GM12875 (cell line): ENCODE measurements around the gene ARHGEF26.

Source experiments
- H3K4me3 ChIP-seq: one replicate; pipeline ENCODE4 v1.5.1; 2011; ENCODE audit warnings: low read depth, low read length, control low read depth
- CTCF ChIP-seq: IDR thresholded peaks from 2 replicates; pipeline ENCODE4 v1.5.1; 2011; ENCODE audit warnings: low read depth, mild to moderate bottlenecking, control low read depth, inconsistent platforms, low read length, moderate library complexity, borderline replicate concordance; ENCODE audit not compliant: insufficient read depth

Gene ARHGEF26

GRCh38 chr3:154184582-154184981 lies 63.4 kb downstream of the ARHGEF26 start:
- no peak for TF ChIP-seq CTCF

GRCh38 chr3:154188437-154188836 lies 67.2 kb downstream of the ARHGEF26 start:
- H3K4me3 ChIP-seq = no peak overlapping the region
- no peak for TF ChIP-seq CTCF

More at GRCh38 chr3:154184582-154184981, 63.4 kb downstream of the ARHGEF26 start:
- no peak overlapping the region for H3K4me3 ChIP-seq

GRCh38 chr3:154188846-154189245 lies 67.7 kb downstream of the ARHGEF26 start:
- TF ChIP-seq CTCF = no peak
- H3K4me3 ChIP-seq = no peak overlapping the region

- TF ChIP-seq CTCF = no peak
- no peak overlapping the region for H3K4me3 ChIP-seq
Observed at GRCh38 chr3:154191520-154191919, 70.3 kb downstream of the ARHGEF26 start.

- H3K4me3 ChIP-seq = no peak overlapping the region
- no peak for TF ChIP-seq CTCF
Observed at GRCh38 chr3:154192225-154192624, 71.0 kb downstream of the ARHGEF26 start.

- no peak for TF ChIP-seq CTCF
- no peak overlapping the region for H3K4me3 ChIP-seq
Observed at GRCh38 chr3:154193000-154193615, 71.9 kb downstream of the ARHGEF26 start.

GRCh38 chr3:154194877-154195276 lies 73.7 kb downstream of the ARHGEF26 start:
- no peak for TF ChIP-seq CTCF
- H3K4me3 ChIP-seq = no peak overlapping the region
